WTC11 (cell line): ENCODE measurements around the gene CCNA1. TPM values are rescaled to one million over a fixed set of nuclear protein-coding genes. Genes with fewer than 3 reads are reported as not detected.

Experiments used
- ATAC-seq: fragments of 200-7000 bp; cut with Tn5 transposase; 2 replicates; pipeline ENCODE4 v1.10.0; 2021; ENCODE audit warnings: mild to moderate bottlenecking, moderate library complexity
- CTCF ChIA-PET: fragments of 300-600 bp; sonication (Branson Sonifier 250); formaldehyde crosslinking; loops from one replicate; lab custom pipeline; 2021; ENCODE audit warnings: antibody characterized with exemption; lab: Charles Lee
- POLR2A ChIA-PET: fragments of 350-600 bp; sonication (Branson Sonifier 250); formaldehyde crosslinking; loops from one replicate; lab custom pipeline; 2021; ENCODE audit warnings: antibody characterized with exemption; lab: Charles Lee
- DNase-seq: peaks from one replicate; pipeline ENCODE4 v3.0.0; 2021; ENCODE audit warnings: low spot score
- H3K27ac Mint-ChIP-seq: 2 replicates; pipeline ENCODE4 v1.8.0; 2021; ENCODE audit warnings: mixed read lengths
- H3K27me3 Mint-ChIP-seq: 2 replicates; pipeline ENCODE4 v1.8.0; 2021; ENCODE audit warnings: low read depth, mild to moderate bottlenecking, moderate library complexity, mixed read lengths
- H3K36me3 Mint-ChIP-seq: 2 replicates; pipeline ENCODE4 v1.8.0; 2021; ENCODE audit warnings: mixed read lengths
- H3K4me1 Mint-ChIP-seq: 2 replicates; pipeline ENCODE4 v1.8.0; 2022; ENCODE audit warnings: mixed read lengths
- H3K4me3 Mint-ChIP-seq: 2 replicates; pipeline ENCODE4 v1.8.0; 2021; ENCODE audit warnings: mild to moderate bottlenecking, moderate library complexity, mixed read lengths
- H3K9me3 Mint-ChIP-seq: 2 replicates; pipeline ENCODE4 v1.8.0; 2021; ENCODE audit warnings: mixed read lengths
- EMX1 ChIP-seq: fragments of 250-450 bp; sonication (Bioruptor Pico); IDR thresholded peaks from 2 replicates; pipeline ENCODE4 v1.8.0; 2021; ENCODE audit warnings: mild to moderate bottlenecking
- HMGA2 ChIP-seq: fragments of 250-450 bp; sonication (Bioruptor Pico); IDR thresholded peaks from 2 replicates; pipeline ENCODE4 v1.4.0; 2021; ENCODE audit warnings: mild to moderate bottlenecking, moderate library complexity
- JUN ChIP-seq: sonication (generic); formaldehyde crosslinking; IDR thresholded peaks from 2 replicates; pipeline ENCODE4 v1.8.0; 2023; ENCODE audit warnings: mild to moderate bottlenecking, missing genetic modification reagents
- MYBL2 ChIP-seq: sonication (generic); formaldehyde crosslinking; IDR thresholded peaks from 2 replicates; pipeline ENCODE4 v1.8.1; 2023; ENCODE audit warnings: mild to moderate bottlenecking, moderate library complexity, missing genetic modification reagents
- NR2C2 ChIP-seq: sonication (generic); formaldehyde crosslinking; IDR thresholded peaks from 2 replicates; pipeline ENCODE4 v1.8.0; 2022; ENCODE audit warnings: mild to moderate bottlenecking, missing genetic modification reagents
- PRRX2 ChIP-seq: fragments of 250-450 bp; sonication (Bioruptor Pico); IDR thresholded peaks from 2 replicates; pipeline ENCODE4 v1.8.0; 2021; ENCODE audit warnings: mild to moderate bottlenecking
- RORB ChIP-seq: fragments of 250-450 bp; sonication (Bioruptor Pico); IDR thresholded peaks from 2 replicates; pipeline ENCODE4 v1.9.0; 2021; ENCODE audit warnings: mild to moderate bottlenecking
- SMAD4 ChIP-seq: sonication (generic); formaldehyde crosslinking; IDR thresholded peaks from 2 replicates; pipeline ENCODE4 v1.8.0; 2022; ENCODE audit warnings: mild to moderate bottlenecking, missing genetic modification reagents
- ZBTB21 ChIP-seq: sonication (generic); formaldehyde crosslinking; IDR thresholded peaks from 2 replicates; pipeline ENCODE4 v1.8.1; 2023; ENCODE audit warnings: mild to moderate bottlenecking, missing genetic modification reagents, borderline replicate concordance
- ZNF219 ChIP-seq: sonication (generic); formaldehyde crosslinking; IDR thresholded peaks from 2 replicates; pipeline ENCODE4 v1.8.0; 2023; ENCODE audit warnings: missing genetic modification reagents, mild to moderate bottlenecking, borderline replicate concordance
- ZNF263 ChIP-seq: sonication (generic); formaldehyde crosslinking; IDR thresholded peaks from 2 replicates; pipeline ENCODE4 v1.8.1; 2022; ENCODE audit warnings: low read depth, mild to moderate bottlenecking, moderate library complexity, missing genetic modification reagents
- ZNF416 ChIP-seq: fragments of 250-450 bp; sonication (Bioruptor Pico); IDR thresholded peaks from 2 replicates; pipeline ENCODE4 v1.9.0; 2021; ENCODE audit warnings: mild to moderate bottlenecking, inconsistent platforms
- total RNA-seq: library from RNA; stranded (reverse); gene quantifications from 3 replicates; pipeline ENCODE4 v1.2.3, GENCODE V29; 2021
- TF ChIP-seq, protein P1 (sequence below): fragments of 250-450 bp; sonication (Bioruptor Pico); IDR thresholded peaks from 2 replicates; pipeline ENCODE4 v1.9.0; 2021; ENCODE audit warnings: mild to moderate bottlenecking
- TF ChIP-seq, protein P2 (sequence below): fragments of 250-450 bp; sonication (Bioruptor Pico); IDR thresholded peaks from 2 replicates; pipeline ENCODE4 v1.9.0; 2021; ENCODE audit warnings: mild to moderate bottlenecking, borderline replicate concordance
- TF ChIP-seq, protein P3 (sequence below): sonication (generic); formaldehyde crosslinking; IDR thresholded peaks from 2 replicates; pipeline ENCODE4 v1.8.1; 2022; ENCODE audit warnings: mild to moderate bottlenecking, moderate library complexity, missing genetic modification reagents
- TF ChIP-seq, protein P4 (sequence below): sonication (generic); formaldehyde crosslinking; IDR thresholded peaks from 2 replicates; pipeline ENCODE4 v1.8.0; 2022; ENCODE audit warnings: mild to moderate bottlenecking, missing genetic modification reagents
- TF ChIP-seq, protein P5 (sequence below): sonication (generic); formaldehyde crosslinking; IDR thresholded peaks from 2 replicates; pipeline ENCODE4 v1.8.1; 2022; ENCODE audit warnings: low read depth, missing genetic modification reagents, borderline replicate concordance
- TF ChIP-seq, protein P6 (sequence below): sonication (generic); formaldehyde crosslinking; IDR thresholded peaks from 2 replicates; pipeline ENCODE4 v1.8.0; 2023; ENCODE audit warnings: missing genetic modification reagents
- TF ChIP-seq, protein P7 (sequence below): sonication (generic); formaldehyde crosslinking; conservative IDR thresholded peaks from 2 replicates; pipeline ENCODE4 v1.8.1; 2022; ENCODE audit warnings: mild to moderate bottlenecking, missing genetic modification reagents
- TF ChIP-seq, protein P8 (sequence below): sonication (generic); formaldehyde crosslinking; IDR thresholded peaks from 2 replicates; pipeline ENCODE4 v1.8.1; 2023; ENCODE audit warnings: mild to moderate bottlenecking, moderate library complexity, missing genetic modification reagents

Gene CCNA1
- total RNA-seq, 1 experiment from 2014 or later, result 3.8 TPM

DNA sequence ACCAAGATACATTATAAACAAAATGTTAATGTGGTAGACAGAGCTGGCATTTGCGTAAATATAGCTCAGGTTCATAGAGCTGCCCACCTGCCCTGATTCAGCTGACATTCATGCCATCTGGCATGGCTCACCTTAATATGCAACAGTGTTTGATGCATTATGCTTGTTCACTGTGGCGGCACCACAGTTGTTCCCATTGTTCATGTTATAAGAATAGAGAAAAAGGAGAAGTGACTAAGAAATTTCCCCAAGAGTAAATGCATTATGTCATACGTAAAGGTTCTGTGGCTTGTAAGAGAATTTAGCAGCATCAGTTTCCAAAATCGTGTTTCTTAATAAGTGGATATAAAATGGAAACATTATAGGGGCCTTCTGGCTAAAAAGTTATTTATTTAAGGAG, 4.5 kb downstream of the CCNA1 start (continued):
- TF ChIP-seq JUN (no peak), ZBTB21 (CRISPR knock-in tag) (no peak)

DNA sequence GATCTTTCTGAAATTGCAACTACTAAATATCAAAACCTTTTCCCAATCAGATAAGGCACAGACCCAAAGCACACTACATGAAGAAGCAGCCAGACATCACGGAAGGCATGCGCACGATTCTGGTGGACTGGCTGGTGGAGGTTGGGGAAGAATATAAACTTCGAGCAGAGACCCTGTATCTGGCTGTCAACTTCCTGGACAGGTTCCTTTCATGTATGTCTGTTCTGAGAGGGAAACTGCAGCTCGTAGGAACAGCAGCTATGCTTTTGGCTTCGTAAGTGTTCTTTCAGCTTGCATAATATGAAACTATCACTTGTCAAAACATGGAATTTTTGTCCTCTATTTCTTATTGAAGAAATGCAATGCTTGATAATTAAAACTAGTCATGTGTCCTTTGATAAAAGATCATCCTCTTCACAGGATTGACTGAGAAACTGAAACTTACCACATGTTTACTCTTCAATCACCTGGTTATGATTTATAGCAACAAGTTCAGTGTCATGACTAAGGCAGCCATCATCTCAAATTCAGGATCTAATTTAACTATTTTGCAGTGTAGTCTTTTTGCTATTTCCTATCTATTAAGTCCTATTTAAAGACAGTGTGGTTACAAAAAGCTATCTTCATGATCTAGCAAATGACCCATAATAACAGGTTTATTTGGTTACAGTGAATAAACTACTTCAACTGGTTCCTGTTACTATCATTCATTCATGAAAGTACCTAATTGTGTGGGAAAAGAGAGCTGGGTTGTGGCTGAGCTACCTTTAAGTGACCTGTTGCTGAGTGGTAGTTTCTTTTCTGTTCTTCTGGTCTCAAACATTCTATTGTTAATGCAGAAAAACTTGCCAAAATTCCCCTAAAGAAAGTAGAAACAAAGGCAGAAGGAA, 6.5 kb downstream of the CCNA1 start:
- H3K36me3 Mint-ChIP-seq, result no peaks in the 10 kb centered on the region
- CTCF ChIA-PET, result no interaction called here
- H3K9me3 Mint-ChIP-seq, result no peaks in the 10 kb centered on the region
- no peak for ATAC-seq
- DNase-seq, result no peak
- TF ChIP-seq ZNF219, result no peak
- TF ChIP-seq, protein P1, sequence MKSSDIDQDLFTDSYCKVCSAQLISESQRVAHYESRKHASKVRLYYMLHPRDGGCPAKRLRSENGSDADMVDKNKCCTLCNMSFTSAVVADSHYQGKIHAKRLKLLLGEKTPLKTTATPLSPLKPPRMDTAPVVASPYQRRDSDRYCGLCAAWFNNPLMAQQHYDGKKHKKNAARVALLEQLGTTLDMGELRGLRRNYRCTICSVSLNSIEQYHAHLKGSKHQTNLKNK (CRISPR knock-in tag), result no peak
- TF ChIP-seq EMX1, result no peak
- TF ChIP-seq SMAD4 (CRISPR knock-in tag), result no peak
- POLR2A ChIA-PET, result no interaction called here
- H3K27me3 Mint-ChIP-seq, result peaks cover 17% of the 10 kb centered on the region
- no peak overlapping the region for H3K4me3 Mint-ChIP-seq
- H3K4me1 Mint-ChIP-seq, result no peaks in the 10 kb centered on the region
- no peak overlapping the region for H3K27ac Mint-ChIP-seq

DNA sequence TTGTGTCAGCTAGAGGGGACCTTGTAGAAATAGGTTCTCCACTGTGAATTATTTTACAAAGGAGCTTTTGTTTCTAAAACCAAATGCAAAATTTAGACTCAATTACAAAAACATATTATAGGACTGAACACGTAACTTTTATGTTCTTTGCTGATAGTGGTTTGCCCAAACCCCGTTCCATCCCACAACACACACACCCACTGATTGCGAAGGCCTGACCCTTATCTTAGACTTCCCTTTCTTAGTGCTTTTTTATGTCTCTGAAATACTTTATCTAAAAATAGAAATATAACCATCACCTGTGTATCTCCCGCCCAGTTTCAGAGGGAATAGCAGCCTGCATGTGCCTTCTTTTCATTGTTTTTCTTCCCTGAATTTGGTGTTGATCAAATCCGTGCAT, 13.0 kb downstream of the CCNA1 start:
- no peaks in the 10 kb centered on the region for H3K9me3 Mint-ChIP-seq
- H3K27ac Mint-ChIP-seq, result no peak overlapping the region
- H3K4me1 Mint-ChIP-seq, result no peaks in the 10 kb centered on the region; the same call in 1 of the 2 replicates
- DNase-seq, result no peak
- H3K4me3 Mint-ChIP-seq, result no peak overlapping the region
- CTCF ChIA-PET, result no interaction called here
- no peaks in the 10 kb centered on the region; the same call in 1 of the 2 replicates for H3K27me3 Mint-ChIP-seq
- ATAC-seq, result no peak
- H3K36me3 Mint-ChIP-seq, result no peaks in the 10 kb centered on the region
- POLR2A ChIA-PET, result interaction anchor here (0.6 kb wide), 1 partner anchor 21 kb away, joined by 4 read pairs; no protein-coding TSS in a partner anchor
- no peak for TF ChIP-seq RORB (CRISPR knock-in tag)
- TF ChIP-seq ZNF263 (CRISPR knock-in tag), result no peak
- TF ChIP-seq, protein P2, sequence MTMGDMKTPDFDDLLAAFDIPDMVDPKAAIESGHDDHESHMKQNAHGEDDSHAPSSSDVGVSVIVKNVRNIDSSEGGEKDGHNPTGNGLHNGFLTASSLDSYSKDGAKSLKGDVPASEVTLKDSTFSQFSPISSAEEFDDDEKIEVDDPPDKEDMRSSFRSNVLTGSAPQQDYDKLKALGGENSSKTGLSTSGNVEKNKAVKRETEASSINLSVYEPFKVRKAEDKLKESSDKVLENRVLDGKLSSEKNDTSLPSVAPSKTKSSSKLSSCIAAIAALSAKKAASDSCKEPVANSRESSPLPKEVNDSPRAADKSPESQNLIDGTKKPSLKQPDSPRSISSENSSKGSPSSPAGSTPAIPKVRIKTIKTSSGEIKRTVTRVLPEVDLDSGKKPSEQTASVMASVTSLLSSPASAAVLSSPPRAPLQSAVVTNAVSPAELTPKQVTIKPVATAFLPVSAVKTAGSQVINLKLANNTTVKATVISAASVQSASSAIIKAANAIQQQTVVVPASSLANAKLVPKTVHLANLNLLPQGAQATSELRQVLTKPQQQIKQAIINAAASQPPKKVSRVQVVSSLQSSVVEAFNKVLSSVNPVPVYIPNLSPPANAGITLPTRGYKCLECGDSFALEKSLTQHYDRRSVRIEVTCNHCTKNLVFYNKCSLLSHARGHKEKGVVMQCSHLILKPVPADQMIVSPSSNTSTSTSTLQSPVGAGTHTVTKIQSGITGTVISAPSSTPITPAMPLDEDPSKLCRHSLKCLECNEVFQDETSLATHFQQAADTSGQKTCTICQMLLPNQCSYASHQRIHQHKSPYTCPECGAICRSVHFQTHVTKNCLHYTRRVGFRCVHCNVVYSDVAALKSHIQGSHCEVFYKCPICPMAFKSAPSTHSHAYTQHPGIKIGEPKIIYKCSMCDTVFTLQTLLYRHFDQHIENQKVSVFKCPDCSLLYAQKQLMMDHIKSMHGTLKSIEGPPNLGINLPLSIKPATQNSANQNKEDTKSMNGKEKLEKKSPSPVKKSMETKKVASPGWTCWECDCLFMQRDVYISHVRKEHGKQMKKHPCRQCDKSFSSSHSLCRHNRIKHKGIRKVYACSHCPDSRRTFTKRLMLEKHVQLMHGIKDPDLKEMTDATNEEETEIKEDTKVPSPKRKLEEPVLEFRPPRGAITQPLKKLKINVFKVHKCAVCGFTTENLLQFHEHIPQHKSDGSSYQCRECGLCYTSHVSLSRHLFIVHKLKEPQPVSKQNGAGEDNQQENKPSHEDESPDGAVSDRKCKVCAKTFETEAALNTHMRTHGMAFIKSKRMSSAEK (CRISPR knock-in tag), result no peak
- TF ChIP-seq, protein P3, sequence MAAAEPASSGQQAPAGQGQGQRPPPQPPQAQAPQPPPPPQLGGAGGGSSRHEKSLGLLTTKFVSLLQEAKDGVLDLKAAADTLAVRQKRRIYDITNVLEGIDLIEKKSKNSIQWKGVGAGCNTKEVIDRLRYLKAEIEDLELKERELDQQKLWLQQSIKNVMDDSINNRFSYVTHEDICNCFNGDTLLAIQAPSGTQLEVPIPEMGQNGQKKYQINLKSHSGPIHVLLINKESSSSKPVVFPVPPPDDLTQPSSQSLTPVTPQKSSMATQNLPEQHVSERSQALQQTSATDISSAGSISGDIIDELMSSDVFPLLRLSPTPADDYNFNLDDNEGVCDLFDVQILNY (CRISPR knock-in tag), result no peak
- TF ChIP-seq, protein P4, sequence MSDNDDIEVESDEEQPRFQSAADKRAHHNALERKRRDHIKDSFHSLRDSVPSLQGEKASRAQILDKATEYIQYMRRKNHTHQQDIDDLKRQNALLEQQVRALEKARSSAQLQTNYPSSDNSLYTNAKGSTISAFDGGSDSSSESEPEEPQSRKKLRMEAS, result no peak
- no peak for TF ChIP-seq ZNF219
- TF ChIP-seq PRRX2, result no peak
- TF ChIP-seq HMGA2, result no peak

DNA sequence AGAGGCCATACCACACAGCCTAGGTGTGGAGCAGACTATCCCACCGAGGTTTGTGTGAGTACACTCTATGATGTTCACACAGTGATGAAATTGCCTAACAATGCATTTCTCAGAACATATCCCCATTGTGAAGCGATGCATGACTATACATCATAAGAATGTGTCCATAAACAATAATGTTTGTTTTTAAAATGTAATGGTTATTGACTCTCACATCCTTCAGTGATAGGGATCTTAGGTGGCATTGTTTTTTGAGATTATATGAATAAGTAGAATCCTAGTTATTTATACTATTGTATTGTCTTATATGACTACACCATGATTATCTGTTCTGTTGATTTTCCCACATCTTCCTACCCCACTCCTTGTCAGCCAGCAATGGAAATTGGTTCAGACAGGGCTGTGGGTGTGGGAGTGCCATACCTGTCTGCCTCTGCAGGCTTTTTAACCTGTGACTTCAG, 13.6 kb downstream of the CCNA1 start:
- no peaks in the 10 kb centered on the region for H3K9me3 Mint-ChIP-seq
- no peaks in the 10 kb centered on the region; the same call in 1 of the 2 replicates for H3K4me1 Mint-ChIP-seq
- no peak overlapping the region for H3K4me3 Mint-ChIP-seq
- H3K27me3 Mint-ChIP-seq, result no peaks in the 10 kb centered on the region; the same call in 1 of the 2 replicates
- H3K27ac Mint-ChIP-seq, result no peak overlapping the region
- ChIA-PET POLR2A (no interaction called here), CTCF (interaction anchor here (1.0 kb wide), 1 partner anchor 99 kb away, joined by 3 read pairs; no protein-coding TSS in a partner anchor)
- no peak for DNase-seq
- no peaks in the 10 kb centered on the region for H3K36me3 Mint-ChIP-seq
- ATAC-seq, result no peak
- TF ChIP-seq, protein P5, sequence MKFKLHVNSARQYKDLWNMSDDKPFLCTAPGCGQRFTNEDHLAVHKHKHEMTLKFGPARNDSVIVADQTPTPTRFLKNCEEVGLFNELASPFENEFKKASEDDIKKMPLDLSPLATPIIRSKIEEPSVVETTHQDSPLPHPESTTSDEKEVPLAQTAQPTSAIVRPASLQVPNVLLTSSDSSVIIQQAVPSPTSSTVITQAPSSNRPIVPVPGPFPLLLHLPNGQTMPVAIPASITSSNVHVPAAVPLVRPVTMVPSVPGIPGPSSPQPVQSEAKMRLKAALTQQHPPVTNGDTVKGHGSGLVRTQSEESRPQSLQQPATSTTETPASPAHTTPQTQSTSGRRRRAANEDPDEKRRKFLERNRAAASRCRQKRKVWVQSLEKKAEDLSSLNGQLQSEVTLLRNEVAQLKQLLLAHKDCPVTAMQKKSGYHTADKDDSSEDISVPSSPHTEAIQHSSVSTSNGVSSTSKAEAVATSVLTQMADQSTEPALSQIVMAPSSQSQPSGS (CRISPR knock-in tag), result no peak
- TF ChIP-seq, protein P6, sequence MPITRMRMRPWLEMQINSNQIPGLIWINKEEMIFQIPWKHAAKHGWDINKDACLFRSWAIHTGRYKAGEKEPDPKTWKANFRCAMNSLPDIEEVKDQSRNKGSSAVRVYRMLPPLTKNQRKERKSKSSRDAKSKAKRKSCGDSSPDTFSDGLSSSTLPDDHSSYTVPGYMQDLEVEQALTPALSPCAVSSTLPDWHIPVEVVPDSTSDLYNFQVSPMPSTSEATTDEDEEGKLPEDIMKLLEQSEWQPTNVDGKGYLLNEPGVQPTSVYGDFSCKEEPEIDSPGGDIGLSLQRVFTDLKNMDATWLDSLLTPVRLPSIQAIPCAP (CRISPR knock-in tag), result no peak
- TF ChIP-seq, protein P7, sequence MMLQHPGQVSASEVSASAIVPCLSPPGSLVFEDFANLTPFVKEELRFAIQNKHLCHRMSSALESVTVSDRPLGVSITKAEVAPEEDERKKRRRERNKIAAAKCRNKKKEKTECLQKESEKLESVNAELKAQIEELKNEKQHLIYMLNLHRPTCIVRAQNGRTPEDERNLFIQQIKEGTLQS (CRISPR knock-in tag), result no peak
- TF ChIP-seq ZNF416 (no peak), NR2C2 (CRISPR knock-in tag) (no peak), RORB (CRISPR knock-in tag) (no peak), MYBL2 (no peak)
- TF ChIP-seq, protein P8, sequence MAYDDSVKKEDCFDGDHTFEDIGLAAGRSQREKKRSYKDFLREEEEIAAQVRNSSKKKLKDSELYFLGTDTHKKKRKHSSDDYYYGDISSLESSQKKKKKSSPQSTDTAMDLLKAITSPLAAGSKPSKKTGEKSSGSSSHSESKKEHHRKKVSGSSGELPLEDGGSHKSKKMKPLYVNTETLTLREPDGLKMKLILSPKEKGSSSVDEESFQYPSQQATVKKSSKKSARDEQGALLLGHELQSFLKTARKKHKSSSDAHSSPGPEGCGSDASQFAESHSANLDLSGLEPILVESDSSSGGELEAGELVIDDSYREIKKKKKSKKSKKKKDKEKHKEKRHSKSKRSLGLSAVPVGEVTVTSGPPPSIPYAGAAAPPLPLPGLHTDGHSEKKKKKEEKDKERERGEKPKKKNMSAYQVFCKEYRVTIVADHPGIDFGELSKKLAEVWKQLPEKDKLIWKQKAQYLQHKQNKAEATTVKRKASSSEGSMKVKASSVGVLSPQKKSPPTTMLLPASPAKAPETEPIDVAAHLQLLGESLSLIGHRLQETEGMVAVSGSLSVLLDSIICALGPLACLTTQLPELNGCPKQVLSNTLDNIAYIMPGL, result no peak
